ENCODE results near the gene METAP1. TPM values are rescaled to one million over a fixed set of nuclear protein-coding genes. Genes with fewer than 3 reads are reported as not detected.

METAP1 gene
- total RNA-seq, 1 donor: 52.8 TPM

- H3K79me2 ChIP-seq (ENCODE audit: insufficient read depth, low read length): peaks cover 66% of the 10 kb centered on the region
- H3K9me3 ChIP-seq (ENCODE audit: low read depth, low read length): no peaks in the 10 kb centered on the region
- H3K4me3 ChIP-seq (ENCODE audit: insufficient read depth, low read length): no peak overlapping the region
- H2AFZ ChIP-seq (ENCODE audit: low read length): no peak overlapping the region
- H3K36me3 ChIP-seq (ENCODE audit: insufficient read depth, low read length): peaks cover 72% of the 10 kb centered on the region
- no peak for DNase-seq (ENCODE audit: insufficient read length, low spot score, missing footprints)
- H3K4me1 ChIP-seq (ENCODE audit: insufficient read depth, low read length): no peaks in the 10 kb centered on the region
- no peaks in the 10 kb centered on the region for H3K27me3 ChIP-seq (ENCODE audit: insufficient read depth, low read length)
- no peak overlapping the region for H3K27ac ChIP-seq (ENCODE audit: low read depth, low read length)
- peaks cover 11% of the 10 kb centered on the region for H4K20me1 ChIP-seq (ENCODE audit: insufficient read depth, low read length)
- no peak for TF ChIP-seq CTCF (IDR thresholded peaks at IDR 0.05; ENCODE audit: extremely low read depth, low read depth, low read length)
- no peak overlapping the region for H3K4me2 ChIP-seq (ENCODE audit: insufficient read depth, low read length)
Observed at GRCh38 chr4:99082192-99082591, 86.7 kb downstream of the METAP1 start.

- Histone ChIP-seq H3K9me3 (ENCODE audit: low read depth, low read length) (no peaks in the 10 kb centered on the region), H4K20me1 (ENCODE audit: insufficient read depth, low read length) (peaks cover 8% of the 10 kb centered on the region), H3K4me3 (ENCODE audit: insufficient read depth, low read length) (no peak overlapping the region), H3K27me3 (ENCODE audit: insufficient read depth, low read length) (no peaks in the 10 kb centered on the region), H3K4me1 (ENCODE audit: insufficient read depth, low read length) (no peaks in the 10 kb centered on the region), H2AFZ (ENCODE audit: low read length) (no peak overlapping the region), H3K79me2 (ENCODE audit: insufficient read depth, low read length) (peaks cover 78% of the 10 kb centered on the region), H3K36me3 (ENCODE audit: insufficient read depth, low read length) (peaks cover 55% of the 10 kb centered on the region), H3K27ac (ENCODE audit: low read depth, low read length) (no peak overlapping the region), H3K4me2 (ENCODE audit: insufficient read depth, low read length) (no peak overlapping the region)
- no peak for TF ChIP-seq CTCF (IDR thresholded peaks at IDR 0.05; ENCODE audit: extremely low read depth, low read depth, low read length)
- no peak for DNase-seq (ENCODE audit: insufficient read length, low spot score, missing footprints)
Observed at GRCh38 chr4:99084595-99084994, 89.1 kb downstream of the METAP1 start.

GRCh38 chr4:99088023-99088449 lies 92.5 kb downstream of the METAP1 start:
- H3K36me3 ChIP-seq (ENCODE audit: insufficient read depth, low read length): peaks cover 26% of the 10 kb centered on the region
- no peaks in the 10 kb centered on the region for H3K9me3 ChIP-seq (ENCODE audit: low read depth, low read length)
- peak overlapping the region; percentile 96 for H3K4me2 ChIP-seq (ENCODE audit: insufficient read depth, low read length)
- peak overlapping the region; percentile 89 for H2AFZ ChIP-seq (ENCODE audit: low read length)
- peaks cover 67% of the 10 kb centered on the region for H3K79me2 ChIP-seq (ENCODE audit: insufficient read depth, low read length)
- H3K27me3 ChIP-seq (ENCODE audit: insufficient read depth, low read length): no peaks in the 10 kb centered on the region
- H3K4me1 ChIP-seq (ENCODE audit: insufficient read depth, low read length): no peaks in the 10 kb centered on the region
- H3K27ac ChIP-seq (ENCODE audit: low read depth, low read length): peak overlapping the region; percentile 86
- H4K20me1 ChIP-seq (ENCODE audit: insufficient read depth, low read length): peaks cover 8% of the 10 kb centered on the region
- DNase-seq (ENCODE audit: insufficient read length, low spot score, missing footprints): peak; percentile 91
- no peak for TF ChIP-seq CTCF (IDR thresholded peaks at IDR 0.05; ENCODE audit: extremely low read depth, low read depth, low read length)
- H3K4me3 ChIP-seq (ENCODE audit: insufficient read depth, low read length): peak overlapping the region; percentile 94

- Histone ChIP-seq H3K4me2 (ENCODE audit: insufficient read depth, low read length) (peak within 1 kb of the TSS; percentile 96), H3K4me1 (ENCODE audit: insufficient read depth, low read length) (no peaks in the 10 kb centered on the region), H3K27ac (ENCODE audit: low read depth, low read length) (peak within 1 kb of the TSS; percentile 86), H3K79me2 (ENCODE audit: insufficient read depth, low read length) (peaks cover 62% of the 10 kb centered on the region), H4K20me1 (ENCODE audit: insufficient read depth, low read length) (peaks cover 8% of the 10 kb centered on the region), H3K9me3 (ENCODE audit: low read depth, low read length) (no peaks in the 10 kb centered on the region), H3K4me3 (ENCODE audit: insufficient read depth, low read length) (peak within 1 kb of the TSS; percentile 94), H2AFZ (ENCODE audit: low read length) (peak within 1 kb of the TSS; percentile 89), H3K27me3 (ENCODE audit: insufficient read depth, low read length) (no peaks in the 10 kb centered on the region), H3K36me3 (ENCODE audit: insufficient read depth, low read length) (peaks cover 19% of the 10 kb centered on the region)
- TF ChIP-seq CTCF (IDR thresholded peaks at IDR 0.05; ENCODE audit: extremely low read depth, low read depth, low read length): no peak
- peak; percentile 90 for DNase-seq (ENCODE audit: insufficient read length, low spot score, missing footprints)
Observed at GRCh38 chr4:99088481-99089365, 93.2 kb downstream of the METAP1 start, which contains the start of gene ADH5. Gene ADH5, minus strand, starts transcription at chr4:99088788. Its CDS starts 88 bp downstream, at chr4:99088700.
